ENCODE data around the gene AFF2.

DNA sequence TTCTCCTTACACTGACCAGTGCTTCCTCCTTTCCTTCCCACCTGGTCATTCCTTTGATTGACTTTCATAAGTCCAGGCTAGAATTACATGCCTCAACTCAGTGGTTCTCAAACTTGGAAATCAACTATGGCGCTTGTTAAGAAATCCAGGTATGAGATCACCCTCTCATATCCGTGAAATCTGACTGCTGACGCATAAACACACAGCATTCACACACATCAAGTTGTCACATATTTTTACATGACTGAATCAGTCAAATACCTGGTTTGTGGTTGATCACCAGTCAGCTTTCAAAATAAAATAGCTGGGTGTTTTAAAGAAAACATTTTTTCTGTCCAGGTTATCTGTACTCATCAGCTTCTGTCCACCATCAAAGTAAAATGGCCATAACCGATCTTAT lies 433.5 kb downstream of the AFF2 start:
- TF ChIP-seq, protein P1, sequence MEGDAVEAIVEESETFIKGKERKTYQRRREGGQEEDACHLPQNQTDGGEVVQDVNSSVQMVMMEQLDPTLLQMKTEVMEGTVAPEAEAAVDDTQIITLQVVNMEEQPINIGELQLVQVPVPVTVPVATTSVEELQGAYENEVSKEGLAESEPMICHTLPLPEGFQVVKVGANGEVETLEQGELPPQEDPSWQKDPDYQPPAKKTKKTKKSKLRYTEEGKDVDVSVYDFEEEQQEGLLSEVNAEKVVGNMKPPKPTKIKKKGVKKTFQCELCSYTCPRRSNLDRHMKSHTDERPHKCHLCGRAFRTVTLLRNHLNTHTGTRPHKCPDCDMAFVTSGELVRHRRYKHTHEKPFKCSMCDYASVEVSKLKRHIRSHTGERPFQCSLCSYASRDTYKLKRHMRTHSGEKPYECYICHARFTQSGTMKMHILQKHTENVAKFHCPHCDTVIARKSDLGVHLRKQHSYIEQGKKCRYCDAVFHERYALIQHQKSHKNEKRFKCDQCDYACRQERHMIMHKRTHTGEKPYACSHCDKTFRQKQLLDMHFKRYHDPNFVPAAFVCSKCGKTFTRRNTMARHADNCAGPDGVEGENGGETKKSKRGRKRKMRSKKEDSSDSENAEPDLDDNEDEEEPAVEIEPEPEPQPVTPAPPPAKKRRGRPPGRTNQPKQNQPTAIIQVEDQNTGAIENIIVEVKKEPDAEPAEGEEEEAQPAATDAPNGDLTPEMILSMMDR (IDR thresholded peaks at IDR 0.05; ENCODE audit: extremely low read depth in 1 of 2, insufficient read depth in 1 of 2, low read depth in 1 of 2, low read length in 2 of 2): no peak
- TF ChIP-seq, protein P2, sequence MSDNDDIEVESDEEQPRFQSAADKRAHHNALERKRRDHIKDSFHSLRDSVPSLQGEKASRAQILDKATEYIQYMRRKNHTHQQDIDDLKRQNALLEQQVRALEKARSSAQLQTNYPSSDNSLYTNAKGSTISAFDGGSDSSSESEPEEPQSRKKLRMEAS (IDR thresholded peaks at IDR 0.05; ENCODE audit: insufficient read depth, insufficient read length): no peak
- TF ChIP-seq POLR2A (IDR thresholded peaks at IDR 0.05; ENCODE audit: low read depth, low read length) (no peak), EZH2 (IDR thresholded peaks at IDR 0.05; ENCODE audit: borderline replicate concordance, low read depth, low read length, severe bottlenecking) (no peak)

Measured in endothelial cell of umbilical vein (primary cell).